ENCODE data around the gene TXNDC5.
"Not testable (repeated sequence)": the region's sequence is repeated elsewhere in the genome, so short reads cannot be mapped to it uniquely, and the experiment has no call there.

TXNDC5 gene

DNA sequence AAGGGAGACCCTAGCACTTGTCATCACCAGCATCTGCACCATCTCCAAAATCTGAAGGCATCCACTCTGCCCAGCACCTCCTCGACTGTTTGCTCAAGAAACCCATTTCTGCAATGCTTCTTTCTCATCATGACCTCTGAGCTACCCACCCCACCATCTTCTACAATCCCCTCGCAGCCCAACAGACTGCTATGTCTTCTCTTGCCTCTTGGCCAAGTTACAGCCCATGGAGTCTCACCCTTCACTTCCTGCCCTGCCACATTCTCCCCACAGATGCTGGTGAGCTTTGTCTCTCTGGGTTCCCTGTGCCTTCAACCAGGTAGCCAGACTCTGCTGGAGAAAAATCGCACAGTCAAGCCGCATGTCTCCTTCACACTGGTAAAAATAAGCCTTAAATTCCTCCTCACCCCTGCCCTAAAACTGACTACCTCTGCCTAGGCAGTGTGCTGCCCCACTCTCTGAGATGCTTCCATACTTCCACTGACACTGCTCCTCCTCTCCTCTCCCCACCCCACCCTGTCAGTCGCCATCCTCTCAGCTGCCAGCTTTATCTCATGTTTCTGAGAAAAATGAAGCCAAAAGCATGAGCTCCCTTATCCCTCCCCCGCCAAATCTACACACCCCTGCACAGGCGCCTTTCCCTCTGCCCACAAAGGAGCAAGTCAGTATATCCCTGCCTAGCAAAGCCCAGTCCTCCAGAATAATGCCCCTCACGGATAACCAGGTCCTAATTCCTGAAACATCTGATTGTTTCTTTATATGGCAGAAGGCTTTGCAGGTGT is 2.3 kb upstream of the TXNDC5 start:
- DNase-seq: no peak

DNA sequence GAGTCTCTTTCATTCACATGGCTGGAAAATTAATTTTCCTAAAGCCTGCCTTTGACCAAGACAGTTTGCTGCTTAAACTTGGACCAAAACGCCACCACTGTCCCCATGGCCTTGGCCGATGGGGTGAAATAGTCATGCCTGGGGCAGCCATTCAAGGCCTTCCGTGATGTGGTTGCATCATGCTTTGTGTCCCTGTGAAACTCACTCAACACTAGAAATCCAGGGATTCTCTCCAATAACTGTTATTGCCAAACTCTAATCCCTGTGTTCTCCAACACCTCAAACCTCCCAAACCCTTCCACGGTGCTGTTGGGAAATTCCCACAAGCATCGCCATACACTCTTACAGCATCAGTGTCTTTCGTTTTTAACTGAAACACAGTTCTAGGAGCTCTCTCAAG is 1.4 kb upstream of the TXNDC5 start:
- DNase-seq: no peak

- DNase-seq: no peak
These were observed 747 bp upstream of the TXNDC5 start for GRCh38 chr6:7911345-7911725.

DNA sequence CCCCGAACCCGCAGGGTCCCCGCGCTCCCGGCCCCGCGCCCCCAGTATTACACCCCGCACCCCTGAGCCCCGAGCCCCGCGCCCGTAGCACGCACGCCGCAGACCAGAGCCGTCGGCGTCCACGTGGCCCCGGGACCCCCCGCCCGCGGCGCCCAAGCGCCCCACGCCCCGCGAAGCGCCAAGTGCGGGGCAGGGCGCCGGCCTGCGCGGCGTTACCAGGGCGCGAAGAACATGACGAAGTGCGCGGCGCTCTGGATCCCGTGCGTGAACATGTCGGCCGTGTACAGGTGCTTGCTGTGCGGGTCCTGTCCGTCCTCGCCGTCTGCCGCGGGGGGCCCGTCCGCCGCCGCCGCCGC is 312 bp downstream of the TXNDC5 start:
- DNase-seq: no peak

GRCh38 chr6:7909323-7910276 is 988 bp downstream of the TXNDC5 start:
- peak; percentile 21 for DNase-seq

DNA sequence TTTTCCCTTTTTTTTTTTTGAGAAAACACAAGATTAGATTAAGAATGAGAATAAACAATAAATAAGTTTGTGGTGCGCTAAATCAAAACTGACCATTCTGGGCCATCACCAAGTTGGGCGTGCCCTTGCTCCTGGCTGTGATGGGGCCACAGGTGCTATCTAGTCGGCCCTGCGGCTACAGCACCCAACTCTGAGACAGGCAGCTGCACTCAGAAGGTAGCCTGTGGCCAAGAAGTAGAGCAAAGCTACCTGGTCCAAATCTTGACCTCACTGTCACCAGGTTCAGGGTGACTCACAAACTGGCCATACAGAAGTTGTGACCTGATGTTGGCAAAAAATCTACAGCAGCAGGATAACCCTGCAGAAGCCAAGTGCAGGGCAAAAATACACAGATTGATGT is 3.4 kb downstream of the TXNDC5 start:
- no peak for DNase-seq

GRCh38 chr6:7906741-7907140 is 3.8 kb downstream of the TXNDC5 start:
- DNase-seq: no peak

DNA sequence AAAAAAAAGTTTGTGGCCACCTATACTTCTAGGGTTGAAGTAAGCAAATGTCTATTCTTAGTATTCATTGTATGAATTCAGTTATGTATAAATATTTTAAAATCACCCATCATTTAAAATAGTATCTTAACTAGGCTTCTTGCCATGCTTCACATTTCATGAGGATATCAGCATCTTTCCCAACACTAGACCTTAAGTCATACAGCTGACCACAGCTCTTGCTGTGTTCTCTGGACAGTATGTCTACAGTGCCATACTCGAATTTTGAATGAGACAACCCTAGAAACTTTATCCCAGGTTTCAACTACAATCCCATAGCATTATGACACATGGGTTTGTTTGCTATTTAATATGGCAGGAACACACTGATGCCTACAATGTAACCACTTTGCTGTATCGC is 5.2 kb downstream of the TXNDC5 start:
- no peak for DNase-seq

DNA sequence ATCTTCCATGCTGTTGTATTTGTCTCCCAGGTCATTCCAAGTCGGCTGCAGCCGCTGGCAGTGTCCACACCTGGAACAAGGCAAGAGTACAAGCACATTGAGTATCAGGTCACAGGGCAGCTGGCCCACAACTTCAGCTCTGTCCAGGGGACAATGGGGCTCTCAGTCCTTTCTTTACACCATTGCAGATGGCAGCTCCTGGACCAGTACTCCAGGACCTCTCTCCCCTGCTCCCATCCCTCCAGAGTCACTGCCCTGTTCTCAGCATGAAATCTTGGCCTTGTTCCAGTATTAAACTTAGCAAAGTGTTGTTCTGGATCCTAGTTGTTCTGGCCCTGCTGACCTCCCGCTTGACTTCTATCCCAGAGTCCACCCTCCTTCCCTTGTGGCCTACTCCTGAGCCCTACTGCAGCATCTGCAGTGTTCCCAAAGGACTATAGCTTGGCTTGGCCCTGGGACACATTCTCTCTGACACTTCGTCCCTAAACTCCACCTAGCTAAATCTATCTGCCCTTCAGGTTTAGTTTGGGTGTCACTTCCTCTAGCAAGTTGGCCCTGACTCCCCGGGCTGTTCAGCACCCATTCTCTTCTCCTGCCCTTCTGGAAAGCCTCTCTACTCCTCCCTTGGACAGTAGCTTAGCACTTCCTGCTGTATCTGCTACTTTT is 5.8 kb downstream of the TXNDC5 start:
- DNase-seq: no peak

DNA sequence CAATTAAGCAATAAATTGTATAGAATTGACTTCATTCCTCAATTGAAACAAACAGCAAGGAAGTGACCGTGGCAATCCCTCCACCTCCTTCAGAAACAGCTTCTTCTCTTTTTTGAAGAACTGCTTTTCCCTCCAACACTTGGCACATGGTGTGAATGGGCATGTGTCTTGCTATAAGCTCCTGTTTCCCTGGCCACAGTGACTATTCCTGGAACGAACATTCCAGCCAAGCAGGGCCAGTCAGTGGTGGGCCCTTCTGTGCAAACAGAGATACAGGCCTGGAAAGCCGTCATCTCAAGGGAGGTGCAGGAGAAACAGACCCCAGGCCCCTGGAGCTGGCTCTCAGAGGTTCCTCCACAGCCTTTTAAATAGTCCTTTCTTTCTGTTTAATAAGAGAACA is 6.9 kb downstream of the TXNDC5 start:
- DNase-seq: no peak

GRCh38 chr6:7902867-7903266 is 7.7 kb downstream of the TXNDC5 start:
- no peak for DNase-seq

- DNase-seq: no peak
These were observed 8.4 kb downstream of the TXNDC5 start for GRCh38 chr6:7902221-7902620.

DNA sequence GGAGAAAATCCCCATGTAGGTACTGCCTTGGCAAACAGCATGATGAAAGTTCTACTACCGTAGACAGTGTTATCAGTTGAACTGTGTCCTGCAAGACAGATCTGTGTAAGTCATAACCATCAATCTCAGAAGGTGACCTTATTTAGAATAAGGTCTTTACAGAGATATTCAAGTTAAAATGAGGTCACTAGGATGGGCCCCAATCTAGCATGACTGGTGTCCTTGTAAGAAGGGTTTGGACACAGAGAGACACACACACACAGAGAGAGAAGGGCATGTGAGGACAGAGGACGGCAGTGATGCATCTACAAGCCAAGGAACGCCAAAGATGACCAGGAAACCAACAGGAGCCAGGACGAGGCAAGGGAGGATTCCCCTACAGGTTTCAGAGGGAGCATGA is 8.8 kb downstream of the TXNDC5 start:
- no peak for DNase-seq

DNA sequence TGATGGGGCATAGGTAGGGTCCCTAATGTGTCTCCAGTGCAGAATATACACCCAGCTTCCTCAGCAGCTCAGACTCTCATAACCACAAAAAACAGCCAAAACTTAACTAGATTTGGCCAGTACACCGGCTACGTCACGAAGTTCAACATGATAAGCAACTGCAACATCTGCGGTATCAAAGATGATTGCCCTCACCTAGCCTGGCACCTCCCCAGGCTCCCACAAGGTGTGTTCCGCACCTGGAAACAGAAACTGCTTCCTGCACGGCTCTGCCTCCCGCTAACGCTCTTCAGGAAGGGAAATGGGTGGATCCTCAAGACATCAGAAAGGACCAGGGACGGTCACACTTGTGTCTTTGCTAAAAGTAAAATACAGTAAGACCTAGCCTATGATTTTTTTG is 9.5 kb downstream of the TXNDC5 start:
- no peak for DNase-seq

GRCh38 chr6:7900621-7901020 is 10.0 kb downstream of the TXNDC5 start:
- DNase-seq: no peak

DNA sequence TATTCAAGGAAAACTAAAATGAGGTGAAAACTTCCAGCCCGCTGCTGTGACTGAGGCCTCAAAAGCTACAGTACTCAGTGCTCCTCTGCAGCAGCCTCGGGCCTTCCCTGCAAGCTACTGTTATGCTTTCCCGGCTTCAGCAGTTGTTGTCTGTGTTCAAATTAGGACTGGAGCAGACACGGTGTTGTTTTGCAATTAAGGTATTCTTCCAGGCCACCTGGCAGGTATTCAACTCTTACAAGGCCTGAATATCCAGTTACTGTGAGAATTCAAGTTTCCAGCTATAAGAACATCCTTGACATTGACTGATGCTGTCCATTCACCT is 10.7 kb downstream of the TXNDC5 start:
- DNase-seq: no peak

DNA sequence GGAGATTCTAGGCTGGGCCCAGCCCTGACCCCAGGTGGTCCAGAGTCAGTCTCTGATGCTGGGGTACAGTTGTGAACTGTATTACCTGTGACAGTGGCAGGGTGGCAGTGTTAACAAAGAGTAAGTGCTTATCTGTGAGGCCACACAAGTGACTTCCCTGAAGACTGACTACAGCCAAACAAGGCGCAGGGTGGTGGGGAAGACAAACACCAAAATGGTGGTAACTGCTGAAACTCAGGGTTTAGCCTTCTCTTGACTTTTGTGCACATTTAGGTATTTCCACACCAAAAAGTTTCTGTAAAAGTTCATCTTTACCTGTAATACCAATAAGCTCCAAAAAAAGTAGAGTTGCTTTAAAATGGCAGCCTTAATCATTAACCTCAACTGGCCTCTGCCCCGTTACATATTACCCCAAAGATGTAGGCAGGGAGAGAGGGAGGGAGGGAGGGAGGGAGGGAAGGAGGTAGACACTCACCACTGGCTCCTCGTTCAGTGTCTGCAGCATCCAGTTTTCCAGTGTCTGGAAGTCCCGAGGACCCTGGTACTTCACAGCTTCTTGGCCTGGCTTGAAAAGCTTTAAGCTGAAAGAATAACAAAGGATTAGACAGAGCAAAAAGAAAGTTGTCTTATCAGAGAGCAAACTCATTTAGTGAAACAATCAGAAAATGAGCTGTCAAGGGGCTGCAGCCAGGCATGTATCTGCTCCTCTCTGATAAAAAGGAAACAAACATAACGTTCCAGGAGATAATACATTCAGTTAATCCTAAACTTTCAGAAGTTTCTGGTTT is 11.3 kb downstream of the TXNDC5 start:
- no peak for DNase-seq

DNA sequence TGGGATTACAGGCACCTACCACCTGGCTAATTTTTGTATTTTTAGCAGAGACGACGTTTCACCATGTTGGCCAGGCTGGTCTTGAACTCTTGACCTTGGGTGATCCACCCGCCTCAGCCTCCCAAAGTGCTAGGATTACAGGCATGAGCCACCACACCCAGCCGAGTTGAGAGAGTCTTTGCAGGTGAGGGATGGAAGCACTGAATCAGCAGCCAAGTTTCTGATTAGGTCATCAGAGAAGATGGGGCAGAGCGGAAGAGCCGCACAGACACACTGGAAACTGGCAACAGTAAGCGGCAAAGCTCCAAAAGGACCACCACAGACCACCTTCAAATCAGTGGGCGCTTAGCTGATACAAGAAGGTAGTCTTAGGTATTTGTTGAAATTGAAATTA is 12.4 kb downstream of the TXNDC5 start:
- not testable (repeated sequence) for DNase-seq

GRCh38 chr6:7897461-7898192 is 13.0 kb downstream of the TXNDC5 start:
- DNase-seq: no peak

DNA sequence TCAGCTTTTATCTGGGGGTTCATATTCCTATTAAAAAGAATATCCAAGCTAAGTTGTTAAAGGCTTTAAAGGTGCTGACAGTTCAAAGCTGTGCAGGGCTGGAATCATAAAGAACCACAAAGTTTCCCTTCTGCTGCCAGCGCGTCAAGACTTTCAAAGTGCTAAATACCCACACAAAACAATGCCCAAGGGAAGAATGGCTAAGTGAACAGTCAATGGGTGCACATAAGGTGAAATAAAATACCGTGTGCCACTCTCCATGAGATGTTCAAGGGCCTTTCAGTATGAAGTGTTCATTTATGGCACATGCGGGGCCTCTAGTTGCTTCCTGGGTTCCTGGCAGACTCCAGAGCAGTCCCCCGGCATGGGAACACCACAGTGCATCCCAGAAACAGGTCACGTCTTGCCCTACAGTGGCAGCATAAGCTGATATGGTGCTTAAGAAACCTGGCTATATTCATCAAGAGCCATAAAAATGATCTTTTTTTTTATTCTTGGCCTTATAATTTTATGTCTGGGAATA is 14.1 kb downstream of the TXNDC5 start:
- no peak for DNase-seq

GRCh38 chr6:7895125-7895423 is 15.5 kb downstream of the TXNDC5 start:
- DNase-seq: no peak

All from T-helper 9 cell (primary cell).